ENCODE data around the gene SMIM3.
"Not testable (repeated sequence)": the region's sequence is repeated elsewhere in the genome, so short reads cannot be mapped to it uniquely, and the experiment has no call there.

The SMIM3 gene

DNA sequence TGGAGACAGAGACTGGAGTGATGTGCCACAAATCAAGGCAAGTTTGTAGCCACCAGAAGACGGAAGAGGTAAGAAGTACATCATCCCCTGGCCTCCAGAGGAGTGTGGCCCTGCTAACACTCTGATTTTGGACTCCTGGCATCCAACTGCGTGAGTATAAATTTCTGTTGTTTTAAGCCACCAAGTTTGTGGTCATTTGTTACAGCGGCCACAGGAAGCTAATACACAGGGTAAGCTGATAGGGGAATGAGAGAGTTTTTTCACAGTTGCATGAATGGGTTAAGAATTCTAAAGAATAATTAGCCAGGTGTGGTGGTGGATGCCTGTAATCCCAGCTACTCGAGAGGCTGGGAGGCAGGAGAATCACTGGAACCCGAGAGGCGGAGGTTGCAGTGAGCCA is 25.8 kb downstream of the SMIM3 start:
- no peak for TF ChIP-seq CTCF (IDR thresholded peaks at IDR 0.05; ENCODE audit: insufficient read depth, low read length, poor library complexity, severe bottlenecking)
- no peaks in the 10 kb centered on the region for H3K36me3 ChIP-seq (ENCODE audit: control insufficient read depth, insufficient read depth, low read length)
- H3K27me3 ChIP-seq (replicated peaks; ENCODE audit: control insufficient read depth, insufficient read depth, low read length): no peaks in the 10 kb centered on the region
- H3K4me3 ChIP-seq (replicated peaks; ENCODE audit: low read depth, low read length): no peak overlapping the region
- DNase-seq (ENCODE audit: extremely low read depth, insufficient read length): no peak

DNA sequence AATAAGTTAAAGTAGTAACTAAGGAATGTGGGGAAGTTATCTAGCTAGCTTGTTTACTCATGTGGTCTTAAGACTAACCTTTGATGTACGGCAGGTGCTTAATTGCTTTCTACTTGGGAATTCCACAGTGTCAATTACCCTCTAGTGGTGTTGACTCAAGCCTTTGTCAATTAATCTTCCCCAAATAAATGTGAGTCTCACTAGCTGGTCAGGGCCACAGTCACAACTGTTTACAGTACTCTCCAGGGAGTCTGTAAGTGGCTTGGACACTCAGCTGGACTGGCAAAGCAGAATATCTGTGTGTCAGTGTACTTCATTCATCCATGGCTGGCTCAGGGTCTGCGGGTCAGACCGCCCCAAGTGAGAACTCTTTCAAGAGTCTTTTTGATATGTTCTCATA is 30.8 kb downstream of the SMIM3 start:
- DNase-seq (ENCODE audit: extremely low read depth, insufficient read length): no peak

GRCh38 chr5:150815010-150815409 is 36.5 kb downstream of the SMIM3 start:
- H3K36me3 ChIP-seq (ENCODE audit: control insufficient read depth, insufficient read depth, low read length): no peaks in the 10 kb centered on the region
- no peak overlapping the region for H3K4me3 ChIP-seq (replicated peaks; ENCODE audit: low read depth, low read length)
- no peak for DNase-seq (ENCODE audit: extremely low read depth, insufficient read length)
- H3K27me3 ChIP-seq (replicated peaks; ENCODE audit: control insufficient read depth, insufficient read depth, low read length): no peaks in the 10 kb centered on the region
- no peak for TF ChIP-seq CTCF (IDR thresholded peaks at IDR 0.05; ENCODE audit: insufficient read depth, low read length, poor library complexity, severe bottlenecking)

More for the DNA sequence above, 30.8 kb downstream of the SMIM3 start:
- Histone ChIP-seq H3K4me3 (replicated peaks; ENCODE audit: low read depth, low read length) (no peak overlapping the region), H3K27me3 (replicated peaks; ENCODE audit: control insufficient read depth, insufficient read depth, low read length) (no peaks in the 10 kb centered on the region), H3K36me3 (ENCODE audit: control insufficient read depth, insufficient read depth, low read length) (no peaks in the 10 kb centered on the region)
- no peak for TF ChIP-seq CTCF (IDR thresholded peaks at IDR 0.05; ENCODE audit: insufficient read depth, low read length, poor library complexity, severe bottlenecking)

GRCh38 chr5:150816946-150817345 is 38.4 kb downstream of the SMIM3 start:
- no peak for DNase-seq (ENCODE audit: extremely low read depth, insufficient read length)
- H3K36me3 ChIP-seq (ENCODE audit: control insufficient read depth, insufficient read depth, low read length): no peaks in the 10 kb centered on the region
- no peaks in the 10 kb centered on the region for H3K27me3 ChIP-seq (replicated peaks; ENCODE audit: control insufficient read depth, insufficient read depth, low read length)
- H3K4me3 ChIP-seq (replicated peaks; ENCODE audit: low read depth, low read length): no peak overlapping the region
- no peak for TF ChIP-seq CTCF (IDR thresholded peaks at IDR 0.05; ENCODE audit: insufficient read depth, low read length, poor library complexity, severe bottlenecking)

DNA sequence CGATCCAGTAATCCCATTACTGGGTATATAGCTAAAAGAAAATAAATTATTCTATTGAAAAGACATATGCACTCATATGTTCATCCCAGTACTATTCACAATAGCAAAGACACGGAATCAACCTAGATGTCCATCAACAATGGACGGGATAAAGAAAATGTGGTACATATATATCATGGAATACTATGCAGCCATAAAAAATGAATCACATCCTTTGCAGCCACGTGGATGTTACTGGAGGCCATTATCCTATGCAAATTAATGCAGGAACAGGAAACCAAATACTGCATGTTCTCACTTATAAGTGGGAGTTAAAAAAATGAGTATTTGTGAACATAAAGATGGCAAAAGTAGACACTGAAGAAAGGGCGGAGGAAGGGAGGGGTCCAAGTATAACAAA is 51.2 kb downstream of the SMIM3 start:
- Histone ChIP-seq H3K36me3 (ENCODE audit: control insufficient read depth, insufficient read depth, low read length) (no peaks in the 10 kb centered on the region), H3K27me3 (replicated peaks; ENCODE audit: control insufficient read depth, insufficient read depth, low read length) (no peaks in the 10 kb centered on the region), H3K4me3 (replicated peaks; ENCODE audit: low read depth, low read length) (no peak overlapping the region)
- DNase-seq (ENCODE audit: extremely low read depth, insufficient read length): no peak
- no peak for TF ChIP-seq CTCF (IDR thresholded peaks at IDR 0.05; ENCODE audit: insufficient read depth, low read length, poor library complexity, severe bottlenecking)

- H3K27me3 ChIP-seq (replicated peaks; ENCODE audit: control insufficient read depth, insufficient read depth, low read length); DNase-seq (ENCODE audit: extremely low read depth, insufficient read length); H3K36me3 ChIP-seq (ENCODE audit: control insufficient read depth, insufficient read depth, low read length); H3K4me3 ChIP-seq (replicated peaks; ENCODE audit: low read depth, low read length): not testable (repeated sequence)
These were observed 53.3 kb downstream of the SMIM3 start for GRCh38 chr5:150831821-150832220.
